NCI-H1092 (cell line): Measurements from ENCODE around the gene C6orf52.

ENCODE experiments used
- DNase-seq: peaks from one replicate; lab custom pipeline; 2025; lab: John Stamatoyannopoulos, UW

The C6orf52 gene

GRCh38 chr6:10655508-10656055 is 38.8 kb downstream of the C6orf52 start:
- DNase-seq, result no peak

- no peak for DNase-seq
Measured at GRCh38 chr6:10644225-10644624, 50.2 kb downstream of the C6orf52 start.

GRCh38 chr6:10643201-10643651 is 51.2 kb downstream of the C6orf52 start:
- no peak for DNase-seq

GRCh38 chr6:10641528-10641927 is 52.9 kb downstream of the C6orf52 start:
- DNase-seq, result no peak

- DNase-seq, result no peak
Measured at GRCh38 chr6:10640412-10640811, 54.0 kb downstream of the C6orf52 start.

- DNase-seq, result no peak
Measured at GRCh38 chr6:10633216-10633615, 61.2 kb downstream of the C6orf52 start.

GRCh38 chr6:10630178-10630577 is 64.2 kb downstream of the C6orf52 start:
- DNase-seq, result no peak

GRCh38 chr6:10627800-10628199 is 66.6 kb downstream of the C6orf52 start:
- DNase-seq, result no peak

GRCh38 chr6:10626154-10626741 is 68.2 kb downstream of the C6orf52 start:
- DNase-seq, result no peak

- no peak for DNase-seq
Measured at GRCh38 chr6:10624836-10625235, 69.6 kb downstream of the C6orf52 start.

- no peak for DNase-seq
Measured at GRCh38 chr6:10621847-10622246, 72.6 kb downstream of the C6orf52 start.
